ENCODE measurements around the gene B4GALT4.
"Not testable (repeated sequence)": the region's sequence is repeated elsewhere in the genome, so short reads cannot be mapped to it uniquely, and the experiment has no call there.

Gene B4GALT4

DNA sequence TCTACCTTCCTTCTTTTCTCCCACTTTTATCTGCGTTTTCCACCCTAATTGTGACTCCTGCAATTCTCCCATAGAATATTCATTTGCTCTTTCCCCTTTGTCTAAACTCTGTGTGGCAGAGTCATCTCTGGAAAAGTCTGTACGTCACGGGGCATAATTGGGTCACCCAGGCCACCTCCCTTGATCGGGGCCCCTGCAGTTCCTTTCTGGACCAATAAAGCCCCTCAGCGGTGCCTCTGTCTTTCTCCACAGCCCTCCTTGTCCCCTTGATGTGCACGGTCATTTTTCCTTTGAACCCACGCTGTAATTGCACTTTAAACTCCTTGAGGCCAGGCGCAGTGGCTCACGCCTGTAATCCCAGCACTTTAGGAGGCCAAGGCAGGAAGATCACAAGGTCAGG, 56.6 kb downstream of the B4GALT4 start:
- H3K27ac ChIP-seq = no peak overlapping the region

DNA sequence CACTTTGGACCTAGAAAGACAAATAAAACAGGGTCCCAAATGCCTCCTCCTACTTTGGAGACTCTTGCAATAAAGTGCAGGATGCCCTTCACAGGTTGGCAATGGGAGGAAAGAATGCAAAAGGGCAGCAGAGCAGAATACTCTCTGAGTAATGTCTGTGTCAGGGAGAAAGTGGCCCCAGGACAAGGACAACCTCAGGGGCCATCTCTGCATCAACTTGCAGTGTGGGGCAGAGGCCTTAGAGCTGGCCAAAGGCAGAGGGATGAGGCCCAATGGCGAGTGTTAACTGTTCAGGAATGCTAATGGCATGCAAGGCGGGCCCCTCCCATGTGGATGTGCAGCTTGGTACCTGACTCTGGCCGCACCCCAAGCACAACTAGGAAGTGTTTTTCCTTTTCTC, 58.9 kb downstream of the B4GALT4 start:
- H3K27ac ChIP-seq = no peak overlapping the region
- TF ChIP-seq, protein P1, sequence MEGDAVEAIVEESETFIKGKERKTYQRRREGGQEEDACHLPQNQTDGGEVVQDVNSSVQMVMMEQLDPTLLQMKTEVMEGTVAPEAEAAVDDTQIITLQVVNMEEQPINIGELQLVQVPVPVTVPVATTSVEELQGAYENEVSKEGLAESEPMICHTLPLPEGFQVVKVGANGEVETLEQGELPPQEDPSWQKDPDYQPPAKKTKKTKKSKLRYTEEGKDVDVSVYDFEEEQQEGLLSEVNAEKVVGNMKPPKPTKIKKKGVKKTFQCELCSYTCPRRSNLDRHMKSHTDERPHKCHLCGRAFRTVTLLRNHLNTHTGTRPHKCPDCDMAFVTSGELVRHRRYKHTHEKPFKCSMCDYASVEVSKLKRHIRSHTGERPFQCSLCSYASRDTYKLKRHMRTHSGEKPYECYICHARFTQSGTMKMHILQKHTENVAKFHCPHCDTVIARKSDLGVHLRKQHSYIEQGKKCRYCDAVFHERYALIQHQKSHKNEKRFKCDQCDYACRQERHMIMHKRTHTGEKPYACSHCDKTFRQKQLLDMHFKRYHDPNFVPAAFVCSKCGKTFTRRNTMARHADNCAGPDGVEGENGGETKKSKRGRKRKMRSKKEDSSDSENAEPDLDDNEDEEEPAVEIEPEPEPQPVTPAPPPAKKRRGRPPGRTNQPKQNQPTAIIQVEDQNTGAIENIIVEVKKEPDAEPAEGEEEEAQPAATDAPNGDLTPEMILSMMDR (conservative IDR thresholded peaks at IDR 0.05) = no peak

More for the DNA sequence above, 56.6 kb downstream of the B4GALT4 start:
- TF ChIP-seq, protein P1 (conservative IDR thresholded peaks at IDR 0.05) = no peak

DNA sequence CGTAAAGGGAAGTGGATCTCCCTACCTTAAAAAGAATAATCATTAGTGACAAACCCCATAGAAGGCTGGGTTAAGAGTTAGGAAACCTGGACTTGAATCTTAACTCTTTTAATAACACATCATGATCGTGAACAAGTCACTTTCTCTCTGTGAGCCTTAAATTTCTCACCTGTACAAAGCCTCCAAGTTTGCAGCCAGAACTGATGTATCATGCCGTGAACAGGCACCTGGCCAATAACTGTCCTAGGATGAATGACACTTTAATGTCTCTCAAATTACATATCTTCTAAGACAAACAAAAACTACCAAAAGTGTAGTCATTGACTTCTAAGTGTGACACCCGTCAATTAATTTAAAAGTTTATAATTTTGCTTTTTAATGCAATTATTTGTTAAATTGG, 63.4 kb downstream of the B4GALT4 start:
- TF ChIP-seq, protein P1 (conservative IDR thresholded peaks at IDR 0.05) = no peak
- no peak overlapping the region for H3K27ac ChIP-seq

DNA sequence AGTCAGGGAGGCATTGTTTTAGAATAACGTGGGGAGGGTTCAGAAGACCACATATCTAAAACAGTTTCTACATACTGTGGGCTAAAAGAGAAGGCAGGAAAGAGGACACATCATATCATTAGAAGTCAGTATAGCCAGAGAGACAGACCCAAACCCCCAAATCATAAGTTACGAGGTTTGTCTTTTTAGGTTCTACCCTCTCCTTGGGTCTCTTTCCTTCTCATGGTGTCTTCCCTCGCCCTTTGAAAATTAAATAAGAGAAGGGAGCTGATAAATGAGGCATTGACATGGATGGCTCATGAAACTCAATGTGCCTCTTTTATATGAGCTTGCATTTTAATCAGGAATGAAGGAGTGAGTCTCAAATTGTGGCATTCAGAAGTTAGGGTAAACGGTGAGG, 63.9 kb downstream of the B4GALT4 start:
- TF ChIP-seq, protein P1 (conservative IDR thresholded peaks at IDR 0.05) = no peak
- H3K27ac ChIP-seq = no peak overlapping the region

DNA sequence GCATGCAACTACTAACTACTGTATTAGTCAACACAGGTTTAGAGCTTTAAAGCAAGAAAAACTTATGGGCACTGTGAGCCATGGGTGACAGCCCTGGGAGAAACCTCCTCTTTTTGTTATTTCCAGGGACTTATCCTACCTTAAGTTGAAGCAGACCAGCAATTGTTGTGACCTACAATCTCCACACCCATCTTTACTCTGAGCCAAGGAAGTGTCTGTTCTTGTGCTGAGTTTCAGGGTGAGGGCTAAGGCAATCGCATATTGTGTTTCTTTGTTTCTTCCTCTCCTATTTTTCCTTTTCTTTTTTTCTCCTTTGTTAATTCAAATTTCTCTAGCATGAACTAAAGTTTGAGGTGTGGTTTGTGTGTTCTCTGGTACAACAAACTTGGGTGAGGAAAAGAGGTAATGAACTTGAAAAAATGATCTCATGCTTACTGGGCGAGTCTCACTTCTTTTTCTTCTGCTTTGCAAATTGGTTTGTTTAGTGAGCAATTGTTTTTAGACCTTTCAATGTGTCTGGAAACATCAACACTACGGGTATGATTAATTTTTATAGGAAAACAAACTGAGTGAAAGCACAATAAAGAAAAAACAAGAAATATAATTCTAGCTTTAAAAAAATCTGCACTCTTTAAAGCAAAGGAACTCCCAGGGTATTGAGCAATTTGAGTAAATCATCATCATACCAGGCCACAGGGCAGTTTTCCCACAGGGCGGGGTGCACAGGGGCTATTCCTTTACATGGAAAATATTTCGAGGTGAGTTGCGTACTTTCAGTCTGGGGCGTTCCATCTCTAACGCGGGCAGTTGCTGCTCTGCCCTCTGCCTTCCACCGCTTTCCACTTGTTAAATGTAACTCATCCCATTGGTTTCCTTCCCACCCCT, 64.6 kb downstream of the B4GALT4 start:
- TF ChIP-seq, protein P1 (conservative IDR thresholded peaks at IDR 0.05) = no peak
- no peak overlapping the region for H3K27ac ChIP-seq

DNA sequence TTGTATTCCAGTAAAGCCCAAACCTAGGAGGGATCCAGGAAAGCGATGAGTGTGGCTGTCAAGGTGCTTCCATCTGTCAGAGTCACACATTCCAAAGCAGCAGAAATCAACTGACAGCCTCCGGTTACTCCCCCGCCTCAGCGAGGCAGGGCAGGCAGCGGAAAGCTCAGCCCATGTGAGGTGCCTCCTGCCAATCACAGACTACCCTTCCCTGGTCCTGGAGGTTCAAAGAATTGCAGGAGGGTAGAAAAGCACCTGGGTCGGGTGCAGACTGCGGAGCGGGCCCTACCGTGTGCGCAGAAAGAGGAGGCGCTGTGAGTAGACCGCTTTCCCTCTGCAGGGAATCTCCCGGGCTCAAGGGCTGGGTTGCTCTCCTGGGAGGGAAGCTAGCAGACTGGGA, 67.4 kb downstream of the B4GALT4 start, which contains the start of gene UPK1B:
Gene UPK1B, plus strand, starts transcription at position 274 of the 400 bp plus-strand sequence. CDS start 13,144 bp downstream, outside the sequence.
- TF ChIP-seq, protein P1 (conservative IDR thresholded peaks at IDR 0.05) = no peak

DNA sequence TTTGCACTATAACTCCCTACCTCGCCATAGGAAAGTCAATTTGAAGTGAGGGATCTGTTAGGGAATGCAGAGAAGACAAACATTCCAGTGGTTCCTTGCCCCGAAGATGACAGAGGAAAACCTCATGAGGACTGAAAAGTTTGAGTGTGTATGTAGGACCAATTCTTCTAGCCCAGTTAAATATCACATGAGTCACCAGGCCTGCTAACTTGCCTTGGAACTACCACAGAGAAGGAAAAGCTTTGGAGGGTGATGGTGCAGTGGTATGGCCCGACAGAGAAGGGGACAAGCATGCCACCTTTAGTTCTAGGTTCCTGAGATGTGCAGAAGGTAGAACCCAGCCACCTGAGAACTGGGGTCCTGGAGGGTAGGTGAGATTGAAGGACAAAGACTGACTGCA, 69.9 kb downstream of the B4GALT4 start:
- TF ChIP-seq, protein P1 (conservative IDR thresholded peaks at IDR 0.05) = no peak
- H3K27ac ChIP-seq = no peak overlapping the region

More for the DNA sequence above, 67.4 kb downstream of the B4GALT4 start, which contains the start of gene UPK1B:
- no peak within 1 kb of the TSS for H3K27ac ChIP-seq

DNA sequence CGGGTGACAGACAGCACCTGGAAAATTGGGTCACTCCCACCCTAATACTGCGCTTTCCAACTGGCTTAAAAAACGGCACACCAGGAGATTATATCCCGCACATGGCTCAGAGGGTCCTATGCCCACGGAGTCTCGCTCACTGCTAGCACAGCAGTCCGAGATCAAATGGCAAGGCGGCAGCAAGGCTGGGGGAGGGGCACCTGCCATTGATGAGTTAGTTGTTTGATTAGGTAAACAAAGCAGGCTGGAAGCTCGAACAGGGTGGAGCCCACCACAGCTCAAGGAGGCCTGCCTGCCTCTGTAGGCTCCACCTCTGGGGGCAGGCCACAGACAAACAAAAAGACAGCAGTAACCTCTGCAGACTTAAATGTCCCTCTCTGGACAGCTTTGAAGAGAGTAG, 75.9 kb downstream of the B4GALT4 start:
- H3K27ac ChIP-seq = not testable (repeated sequence)

All from VCaP (cell line).